PFSK-1 (cell line): ENCODE measurements around the gene TLR9.

ENCODE experiments used
- FOXP2 ChIP-seq: optimal IDR thresholded peaks from 2 replicates; pipeline ENCODE3; 2011; ENCODE audit warnings: borderline replicate concordance, control low read depth, inconsistent platforms; ENCODE audit not compliant: insufficient read depth; ENCODE audit errors: extremely low read length, extremely low read depth
- POLR2AphosphoS5 ChIP-seq: IDR thresholded peaks from 2 replicates; pipeline ENCODE4 v1.6.1; 2012; ENCODE audit warnings: low read depth, mild to moderate bottlenecking, control low read depth, low read length, moderate library complexity
- SIN3A ChIP-seq: IDR thresholded peaks from 2 replicates; pipeline ENCODE4 v1.6.1; 2012; ENCODE audit warnings: mild to moderate bottlenecking, low read length, moderate library complexity, borderline replicate concordance; ENCODE audit not compliant: insufficient read depth
- TAF1 ChIP-seq: IDR thresholded peaks from 2 replicates; pipeline ENCODE4 v1.6.1; 2012; ENCODE audit warnings: low read length, control low read depth, borderline replicate concordance; ENCODE audit not compliant: insufficient read depth
- TF ChIP-seq, protein P1 (sequence below), 2 experiments: IDR thresholded peaks; 2 replicates each; pipeline versions ENCODE4 v1.6.1 to v1.8.0; 2011 to 2012; ENCODE audit warnings: low read depth in 2 of 2, low read length in 2 of 2, control low read depth in 1 of 2, inconsistent platforms in 1 of 2, mild to moderate bottlenecking in 1 of 2, moderate library complexity in 1 of 2; ENCODE audit not compliant: insufficient read depth in 1 of 2

Gene TLR9

DNA sequence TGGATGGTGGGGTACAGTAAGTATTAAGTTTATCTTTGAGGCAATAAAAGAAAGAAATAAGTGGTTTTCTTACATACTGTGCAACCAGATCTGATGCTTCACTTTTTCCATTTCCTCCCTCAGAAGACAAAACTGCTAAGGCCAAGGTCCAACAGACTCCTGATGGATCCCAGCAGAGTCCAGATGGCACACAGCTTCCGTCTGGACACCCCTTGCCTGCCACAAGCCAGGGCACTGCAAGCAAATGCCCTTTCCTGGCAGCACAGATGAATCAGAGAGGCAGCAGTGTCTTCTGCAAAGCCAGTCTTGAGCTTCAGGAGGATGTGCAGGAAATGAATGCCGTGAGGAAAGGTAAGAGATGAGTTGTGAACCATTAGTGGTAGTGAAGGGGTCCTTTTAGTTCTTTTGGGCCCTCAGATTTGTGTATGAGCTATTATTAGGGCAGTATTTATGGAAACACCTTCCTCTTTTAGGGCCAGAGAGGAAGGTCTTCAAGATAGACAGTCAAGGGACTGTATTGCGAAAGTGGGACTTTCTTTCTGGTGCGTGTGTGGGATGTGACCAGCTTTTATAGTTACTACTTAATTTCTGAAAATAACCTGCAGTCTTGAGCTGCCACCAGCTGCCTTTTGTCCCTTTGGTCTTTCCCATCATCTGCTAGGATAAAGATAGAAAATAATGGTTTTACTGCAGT lies 22.9 kb downstream of the TLR9 start:
- no peak for TF ChIP-seq POLR2AphosphoS5
- no peak for TF ChIP-seq SIN3A
- TF ChIP-seq, protein P1, sequence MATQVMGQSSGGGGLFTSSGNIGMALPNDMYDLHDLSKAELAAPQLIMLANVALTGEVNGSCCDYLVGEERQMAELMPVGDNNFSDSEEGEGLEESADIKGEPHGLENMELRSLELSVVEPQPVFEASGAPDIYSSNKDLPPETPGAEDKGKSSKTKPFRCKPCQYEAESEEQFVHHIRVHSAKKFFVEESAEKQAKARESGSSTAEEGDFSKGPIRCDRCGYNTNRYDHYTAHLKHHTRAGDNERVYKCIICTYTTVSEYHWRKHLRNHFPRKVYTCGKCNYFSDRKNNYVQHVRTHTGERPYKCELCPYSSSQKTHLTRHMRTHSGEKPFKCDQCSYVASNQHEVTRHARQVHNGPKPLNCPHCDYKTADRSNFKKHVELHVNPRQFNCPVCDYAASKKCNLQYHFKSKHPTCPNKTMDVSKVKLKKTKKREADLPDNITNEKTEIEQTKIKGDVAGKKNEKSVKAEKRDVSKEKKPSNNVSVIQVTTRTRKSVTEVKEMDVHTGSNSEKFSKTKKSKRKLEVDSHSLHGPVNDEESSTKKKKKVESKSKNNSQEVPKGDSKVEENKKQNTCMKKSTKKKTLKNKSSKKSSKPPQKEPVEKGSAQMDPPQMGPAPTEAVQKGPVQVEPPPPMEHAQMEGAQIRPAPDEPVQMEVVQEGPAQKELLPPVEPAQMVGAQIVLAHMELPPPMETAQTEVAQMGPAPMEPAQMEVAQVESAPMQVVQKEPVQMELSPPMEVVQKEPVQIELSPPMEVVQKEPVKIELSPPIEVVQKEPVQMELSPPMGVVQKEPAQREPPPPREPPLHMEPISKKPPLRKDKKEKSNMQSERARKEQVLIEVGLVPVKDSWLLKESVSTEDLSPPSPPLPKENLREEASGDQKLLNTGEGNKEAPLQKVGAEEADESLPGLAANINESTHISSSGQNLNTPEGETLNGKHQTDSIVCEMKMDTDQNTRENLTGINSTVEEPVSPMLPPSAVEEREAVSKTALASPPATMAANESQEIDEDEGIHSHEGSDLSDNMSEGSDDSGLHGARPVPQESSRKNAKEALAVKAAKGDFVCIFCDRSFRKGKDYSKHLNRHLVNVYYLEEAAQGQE (IDR thresholded peaks at IDR 0.05; ENCODE audit: insufficient read depth in 1 of 2, low read depth in 2 of 2, low read length in 2 of 2): no peak
- TF ChIP-seq FOXP2: no peak
- TF ChIP-seq TAF1: no peak

GRCh38 chr3:52200981-52201679 lies 24.3 kb downstream of the TLR9 start:
- TF ChIP-seq TAF1 (no peak), POLR2AphosphoS5 (no peak), SIN3A (no peak), FOXP2 (no peak)
- TF ChIP-seq, protein P1 (IDR thresholded peaks at IDR 0.05; ENCODE audit: insufficient read depth in 1 of 2, low read depth in 2 of 2, low read length in 2 of 2): no peak

DNA sequence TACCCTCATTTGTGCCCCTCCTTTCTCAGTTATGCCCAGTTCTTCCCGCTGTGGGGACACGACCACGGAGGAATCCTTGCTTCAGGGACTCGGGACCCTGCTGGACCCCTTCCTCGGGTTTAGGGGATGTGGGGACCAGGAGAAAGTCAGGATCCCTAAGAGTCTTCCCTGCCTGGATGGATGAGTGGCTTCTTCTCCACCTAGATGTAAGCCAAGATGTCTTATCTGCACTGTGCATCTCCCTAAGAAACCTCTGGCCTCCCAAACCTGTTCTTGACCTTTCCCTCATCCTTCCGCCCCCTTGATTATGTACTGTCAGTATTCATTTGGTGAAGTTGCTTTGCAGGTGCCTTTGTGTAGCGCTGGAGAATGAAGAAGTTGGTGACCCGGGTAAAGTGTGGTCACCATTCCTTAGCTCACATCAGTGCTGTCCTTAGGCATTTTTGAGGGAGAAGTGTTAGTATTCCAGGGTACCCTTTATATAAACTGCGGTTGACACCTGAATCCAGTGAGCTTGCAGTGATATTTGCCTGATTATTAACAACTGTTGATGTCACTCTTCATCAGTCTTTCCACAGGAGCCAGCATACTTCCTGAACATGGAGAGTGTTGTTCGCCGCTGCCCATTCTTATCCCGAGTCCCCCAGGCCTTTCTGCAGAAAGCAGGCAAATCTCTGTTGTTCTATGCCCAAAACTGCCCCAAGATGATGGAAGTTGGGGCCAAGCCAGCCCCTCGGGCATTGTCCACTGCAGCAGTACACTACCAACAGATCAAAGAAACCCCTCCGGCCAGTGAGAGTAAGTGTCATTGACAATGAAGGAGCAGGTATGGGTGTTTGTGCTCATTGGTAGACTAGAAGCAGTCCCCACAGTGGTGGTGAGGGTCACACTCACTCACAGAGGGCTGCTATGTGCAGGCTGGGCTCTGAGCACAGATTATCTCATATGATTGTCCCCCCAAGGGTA lies 26.5 kb downstream of the TLR9 start:
- no peak for TF ChIP-seq SIN3A

- TF ChIP-seq, protein P1 (IDR thresholded peaks at IDR 0.05; ENCODE audit: insufficient read depth in 1 of 2, low read depth in 2 of 2, low read length in 2 of 2): 0 out of 4 replicates have a peak, but pooled peaks of 1 of the 2 experiments have one; percentile 19
- TF ChIP-seq FOXP2: peak; percentile 71
- TF ChIP-seq SIN3A: no peak
- peak; percentile 95 for TF ChIP-seq POLR2AphosphoS5
- 0 out of 2 replicates have a peak, but pooled peaks have one; percentile 56 for TF ChIP-seq TAF1
Observed at GRCh38 chr3:52197842-52198625, 27.4 kb downstream of the TLR9 start, which contains the start of gene ALAS1. TSS of gene ALAS1 (plus strand) at chr3:52198160. CDS start at chr3:52199242, 1,082 bp downstream.

DNA sequence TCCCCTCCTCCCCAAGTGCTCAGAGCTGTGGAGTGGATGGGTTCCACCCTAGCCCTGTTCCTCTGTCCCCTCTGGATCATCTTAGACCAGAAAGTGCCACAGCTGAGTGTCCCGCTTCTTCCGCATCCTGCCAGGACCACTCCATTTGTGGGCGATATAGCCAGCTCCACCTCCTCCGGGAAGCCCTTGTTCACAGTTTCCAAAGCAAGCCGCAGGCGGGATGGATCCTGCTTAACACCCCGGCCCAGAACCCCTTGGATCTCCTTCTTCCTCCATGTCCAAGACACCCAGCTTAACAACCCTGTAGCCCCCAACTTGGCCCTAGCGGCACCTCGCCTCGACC lies 28.0 kb downstream of the TLR9 start:
- TF ChIP-seq TAF1: no peak
- TF ChIP-seq POLR2AphosphoS5: no peak
- no peak for TF ChIP-seq SIN3A
- TF ChIP-seq FOXP2: no peak
- TF ChIP-seq, protein P1 (IDR thresholded peaks at IDR 0.05; ENCODE audit: insufficient read depth in 1 of 2, low read depth in 2 of 2, low read length in 2 of 2): no peak
